HG03575 (cell line): ENCODE data around the gene DGKB.

Experiments used
- ATAC-seq: cut with Tn5 transposase; IDR thresholded peaks from one replicate; pipeline ENCODE4 v1.9.1; 2021; ENCODE audit not compliant: unreplicated experiment, insufficient number of reproducible peaks, low FRiP score; ENCODE audit errors: extremely low read depth

The DGKB gene

GRCh38 chr7:14902589-14903067, at the start of gene DGKB:
DGKB (minus strand) TSS chr7:14902751.
- ATAC-seq, result no peak

- no peak for ATAC-seq
Measured at GRCh38 chr7:14950013-14950412, 47.5 kb upstream of the DGKB start.

- no peak for ATAC-seq
Measured at GRCh38 chr7:14938181-14938580, 35.6 kb upstream of the DGKB start.

GRCh38 chr7:14937581-14937980, 35.0 kb upstream of the DGKB start:
- ATAC-seq, result no peak

GRCh38 chr7:14936554-14936953, 34.0 kb upstream of the DGKB start:
- no peak for ATAC-seq

GRCh38 chr7:14934839-14935238, 32.3 kb upstream of the DGKB start:
- ATAC-seq, result no peak

- no peak for ATAC-seq
Measured at GRCh38 chr7:14931511-14932215, 29.1 kb upstream of the DGKB start.

GRCh38 chr7:14924398-14924797, 21.8 kb upstream of the DGKB start:
- ATAC-seq, result no peak

GRCh38 chr7:14911077-14911476, 8.5 kb upstream of the DGKB start:
- ATAC-seq, result no peak

- no peak for ATAC-seq
Measured at GRCh38 chr7:14908697-14909096, 6.1 kb upstream of the DGKB start.

- no peak for ATAC-seq
Measured at GRCh38 chr7:14905764-14906163, 3.2 kb upstream of the DGKB start.

GRCh38 chr7:14900051-14900450, 2.5 kb downstream of the DGKB start:
- no peak for ATAC-seq

GRCh38 chr7:14899030-14899429, 3.5 kb downstream of the DGKB start:
- ATAC-seq, result no peak

GRCh38 chr7:14896461-14896860, 6.1 kb downstream of the DGKB start:
- no peak for ATAC-seq

- no peak for ATAC-seq
Measured at GRCh38 chr7:14894826-14895225, 7.7 kb downstream of the DGKB start.

GRCh38 chr7:14892961-14893360, 9.6 kb downstream of the DGKB start:
- ATAC-seq, result no peak

GRCh38 chr7:14891289-14891688, 11.3 kb downstream of the DGKB start:
- ATAC-seq, result no peak

GRCh38 chr7:14888962-14889361, 13.6 kb downstream of the DGKB start:
- ATAC-seq, result no peak

- no peak for ATAC-seq
Measured at GRCh38 chr7:14886533-14886932, 16.0 kb downstream of the DGKB start.

GRCh38 chr7:14875941-14876587, 26.5 kb downstream of the DGKB start:
- no peak for ATAC-seq

- no peak for ATAC-seq
Measured at GRCh38 chr7:14871880-14872279, 30.7 kb downstream of the DGKB start.
